ENCODE data around the gene CARHSP1. TPM values are rescaled to one million over a fixed set of nuclear protein-coding genes. Genes with fewer than 3 reads are reported as not detected.
A peak's percentile ranks its signal among the peaks of the same experiment; 100 is the strongest.
"Not testable (repeated sequence)": the region's sequence is repeated elsewhere in the genome, so short reads cannot be mapped to it uniquely, and the experiment has no call there.

Gene CARHSP1
- polyA plus RNA-seq, 1 donor (not counting 4 experiments of a cell fraction or from before 2014, with no cell fraction given): 61.9 TPM

GRCh38 chr16:8877894-8878522 lies 9.2 kb upstream of the CARHSP1 start:
- no peaks in the 10 kb centered on the region for H3K79me2 ChIP-seq (ENCODE audit: control insufficient read depth, insufficient read depth, low read length)
- dilution Hi-C loops (cut with MboI; ENCODE audit: extremely low pct_ligation_motif_present, low sequenced_read_pairs): no loop called here
- H4K20me1 ChIP-seq (ENCODE audit: control insufficient read depth, extremely low read depth, insufficient read depth, low read length): no peaks in the 10 kb centered on the region
- peak overlapping the region; percentile 75 for H2AFZ ChIP-seq (ENCODE audit: control insufficient read depth, low read length)
- DNase-seq (ENCODE audit: low read depth, low spot score) (no peak), FAIRE-seq (peak; percentile 55)
- TF ChIP-seq CTCF (optimal IDR thresholded peaks at IDR 0.05 in 1 of 3, IDR thresholded peaks at IDR 0.05 in 1 of 3, conservative IDR thresholded peaks at IDR 0.05 in 1 of 3; ENCODE audit: extremely low read depth in 1 of 3, insufficient read depth in 2 of 3, low read length in 3 of 3): no peak
- TF ChIP-seq EZH2 (IDR thresholded peaks at IDR 0.05; ENCODE audit: low read length): no peak
- peak overlapping the region; percentile 88 for H3K27ac ChIP-seq (ENCODE audit: control insufficient read depth, insufficient read depth, low read length)
- H3K4me3 ChIP-seq (ENCODE audit: control insufficient read depth in 2 of 3, extremely low read depth in 1 of 3, insufficient read depth in 2 of 3, low read depth in 1 of 3, low read length in 3 of 3): peak overlapping the region in 1 of 3 experiments; percentile 25
- H3K4me2 ChIP-seq (ENCODE audit: control insufficient read depth, extremely low read depth, insufficient read depth, low read depth, low read length): peak overlapping the region; percentile 76
- peak overlapping the region; percentile 73 for H3K9ac ChIP-seq (ENCODE audit: control insufficient read depth, extremely low read depth, insufficient read depth, low read length)
- H3K9me1 ChIP-seq (ENCODE audit: control insufficient read depth, extremely low read depth, insufficient read depth, low read length): no peaks in the 10 kb centered on the region
- H3K9me3 ChIP-seq (ENCODE audit: control insufficient read depth, low read depth, low read length): no peaks in the 10 kb centered on the region
- peaks cover 20% of the 10 kb centered on the region for H3K4me1 ChIP-seq (ENCODE audit: control insufficient read depth, extremely low read depth, insufficient read depth, low read length)
- H3K27me3 ChIP-seq (ENCODE audit: control insufficient read depth, extremely low read depth, insufficient read depth, low read length): no peaks in the 10 kb centered on the region
- H3K36me3 ChIP-seq (ENCODE audit: control insufficient read depth in 2 of 2, extremely low read depth in 1 of 2, insufficient read depth in 2 of 2, low read length in 2 of 2): no peaks in the 10 kb centered on the region

- H3K4me2 ChIP-seq (ENCODE audit: control insufficient read depth, extremely low read depth, insufficient read depth, low read depth, low read length); H3K9ac ChIP-seq (ENCODE audit: control insufficient read depth, extremely low read depth, insufficient read depth, low read length); FAIRE-seq; H3K27me3 ChIP-seq (ENCODE audit: control insufficient read depth, extremely low read depth, insufficient read depth, low read length); DNase-seq (ENCODE audit: low read depth, low spot score); H3K9me3 ChIP-seq (ENCODE audit: control insufficient read depth, low read depth, low read length); H3K4me3 ChIP-seq (ENCODE audit: control insufficient read depth in 2 of 3, extremely low read depth in 1 of 3, insufficient read depth in 2 of 3, low read depth in 1 of 3, low read length in 3 of 3); dilution Hi-C loops (cut with MboI; ENCODE audit: extremely low pct_ligation_motif_present, low sequenced_read_pairs); H3K36me3 ChIP-seq (ENCODE audit: control insufficient read depth in 2 of 2, extremely low read depth in 1 of 2, insufficient read depth in 2 of 2, low read length in 2 of 2); H3K79me2 ChIP-seq (ENCODE audit: control insufficient read depth, insufficient read depth, low read length); H3K9me1 ChIP-seq (ENCODE audit: control insufficient read depth, extremely low read depth, insufficient read depth, low read length); H2AFZ ChIP-seq (ENCODE audit: control insufficient read depth, low read length); H4K20me1 ChIP-seq (ENCODE audit: control insufficient read depth, extremely low read depth, insufficient read depth, low read length); H3K27ac ChIP-seq (ENCODE audit: control insufficient read depth, insufficient read depth, low read length): not testable (repeated sequence)
- H3K4me1 ChIP-seq (ENCODE audit: control insufficient read depth, extremely low read depth, insufficient read depth, low read length): peaks cover 24% of the 10 kb centered on the region
These were observed 6.5 kb upstream of the CARHSP1 start for GRCh38 chr16:8875317-8875716.

- Histone ChIP-seq H3K79me2 (ENCODE audit: control insufficient read depth, insufficient read depth, low read length) (no peaks in the 10 kb centered on the region), H3K9me3 (ENCODE audit: control insufficient read depth, low read depth, low read length) (no peaks in the 10 kb centered on the region), H2AFZ (ENCODE audit: control insufficient read depth, low read length) (no peak overlapping the region), H3K4me1 (ENCODE audit: control insufficient read depth, extremely low read depth, insufficient read depth, low read length) (peaks cover 24% of the 10 kb centered on the region), H3K27me3 (ENCODE audit: control insufficient read depth, extremely low read depth, insufficient read depth, low read length) (no peaks in the 10 kb centered on the region), H3K4me2 (ENCODE audit: control insufficient read depth, extremely low read depth, insufficient read depth, low read depth, low read length) (no peak overlapping the region), H3K27ac (ENCODE audit: control insufficient read depth, insufficient read depth, low read length) (no peak overlapping the region), H3K36me3 (ENCODE audit: control insufficient read depth in 2 of 2, extremely low read depth in 1 of 2, insufficient read depth in 2 of 2, low read length in 2 of 2) (no peaks in the 10 kb centered on the region), H3K9ac (ENCODE audit: control insufficient read depth, extremely low read depth, insufficient read depth, low read length) (no peak overlapping the region), H3K9me1 (ENCODE audit: control insufficient read depth, extremely low read depth, insufficient read depth, low read length) (no peaks in the 10 kb centered on the region), H4K20me1 (ENCODE audit: control insufficient read depth, extremely low read depth, insufficient read depth, low read length) (no peaks in the 10 kb centered on the region), H3K4me3 (ENCODE audit: control insufficient read depth in 2 of 3, extremely low read depth in 1 of 3, insufficient read depth in 2 of 3, low read depth in 1 of 3, low read length in 3 of 3) (no peak overlapping the region)
- no peak for TF ChIP-seq CTCF (optimal IDR thresholded peaks at IDR 0.05 in 1 of 3, IDR thresholded peaks at IDR 0.05 in 1 of 3, conservative IDR thresholded peaks at IDR 0.05 in 1 of 3; ENCODE audit: extremely low read depth in 1 of 3, insufficient read depth in 2 of 3, low read length in 3 of 3)
- no peak for TF ChIP-seq EZH2 (IDR thresholded peaks at IDR 0.05; ENCODE audit: low read length)
- dilution Hi-C loops (cut with MboI; ENCODE audit: extremely low pct_ligation_motif_present, low sequenced_read_pairs): no loop called here
- DNase-seq (ENCODE audit: low read depth, low spot score) (no peak), FAIRE-seq (no peak)
These were observed 5.6 kb upstream of the CARHSP1 start for GRCh38 chr16:8874388-8874787.

- dilution Hi-C loops (cut with MboI; ENCODE audit: extremely low pct_ligation_motif_present, low sequenced_read_pairs); H3K36me3 ChIP-seq (ENCODE audit: control insufficient read depth in 2 of 2, extremely low read depth in 1 of 2, insufficient read depth in 2 of 2, low read length in 2 of 2); FAIRE-seq; H3K27me3 ChIP-seq (ENCODE audit: control insufficient read depth, extremely low read depth, insufficient read depth, low read length); H3K27ac ChIP-seq (ENCODE audit: control insufficient read depth, insufficient read depth, low read length); H3K79me2 ChIP-seq (ENCODE audit: control insufficient read depth, insufficient read depth, low read length); H2AFZ ChIP-seq (ENCODE audit: control insufficient read depth, low read length); H4K20me1 ChIP-seq (ENCODE audit: control insufficient read depth, extremely low read depth, insufficient read depth, low read length); H3K9me3 ChIP-seq (ENCODE audit: control insufficient read depth, low read depth, low read length); DNase-seq (ENCODE audit: low read depth, low spot score); H3K9me1 ChIP-seq (ENCODE audit: control insufficient read depth, extremely low read depth, insufficient read depth, low read length); H3K4me3 ChIP-seq (ENCODE audit: control insufficient read depth in 2 of 3, extremely low read depth in 1 of 3, insufficient read depth in 2 of 3, low read depth in 1 of 3, low read length in 3 of 3); H3K9ac ChIP-seq (ENCODE audit: control insufficient read depth, extremely low read depth, insufficient read depth, low read length); H3K4me2 ChIP-seq (ENCODE audit: control insufficient read depth, extremely low read depth, insufficient read depth, low read depth, low read length): not testable (repeated sequence)
- H3K4me1 ChIP-seq (ENCODE audit: control insufficient read depth, extremely low read depth, insufficient read depth, low read length): peaks cover 22% of the 10 kb centered on the region
These were observed 5.0 kb upstream of the CARHSP1 start for GRCh38 chr16:8873866-8874195.
